ENCODE data around the gene MRFAP1L1. TPM values are rescaled to one million over a fixed set of nuclear protein-coding genes. Genes with fewer than 3 reads are reported as not detected.
A peak's percentile ranks its signal among the peaks of the same experiment; 100 is the strongest.

The MRFAP1L1 gene
- total and polyA plus RNA-seq, 7 donors, result 30.0 to 79.0 (median 39.1) TPM

DNA sequence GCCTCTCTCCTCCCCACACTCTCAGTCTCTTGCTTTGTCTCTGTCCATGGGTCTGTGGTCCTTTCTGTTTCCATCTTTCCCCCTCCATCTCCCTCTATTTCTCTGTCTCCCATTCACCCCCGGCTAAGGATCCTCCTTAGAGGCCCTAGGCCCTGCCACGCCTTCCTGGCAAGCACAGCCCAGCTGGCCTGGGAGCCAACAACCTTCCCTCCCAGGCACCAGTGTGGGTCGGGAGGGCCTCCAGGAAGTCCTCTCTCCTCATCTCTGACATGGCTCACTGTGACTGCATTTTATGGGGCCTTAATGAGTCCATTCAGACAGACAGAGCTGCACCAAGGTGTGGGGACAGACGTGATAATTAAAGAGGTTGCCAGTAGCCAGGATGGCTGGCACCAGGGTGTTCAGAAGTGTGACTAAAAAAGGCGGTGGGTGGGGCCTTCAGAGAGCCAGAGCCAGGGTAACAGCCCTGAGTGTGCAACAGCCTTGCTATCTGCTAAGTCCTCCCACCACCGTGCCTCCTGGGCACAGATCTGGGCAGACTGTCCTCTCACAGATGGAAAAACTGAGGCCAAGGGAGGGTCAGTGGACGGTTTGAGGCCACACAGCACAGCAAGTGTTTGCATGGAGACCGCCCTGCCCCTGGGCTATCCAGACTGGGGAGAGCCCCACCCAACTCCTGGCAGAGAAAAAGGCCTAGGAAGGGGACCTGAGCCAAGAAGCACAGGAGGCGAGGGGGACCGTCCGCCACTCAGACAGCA is 37.8 kb upstream of the MRFAP1L1 start:
- ATAC-seq (no peak), DNase-seq (no peak)
- H3K36me3 ChIP-seq (ENCODE audit: insufficient read depth in 1 of 2, low read depth in 1 of 2), result no peaks in the 10 kb centered on the region
- H3K4me3 ChIP-seq, result no peak overlapping the region
- 62 to 67% (median 67%) methylated on average over 11 of the region's 11 CpGs for WGBS, 3 donors
- no peak for TF ChIP-seq CTCF (IDR thresholded peaks at IDR 0.05)
- H3K4me1 ChIP-seq, result peaks cover 8% of the 10 kb centered on the region
- H3K9me3 ChIP-seq, result no peaks in the 10 kb centered on the region
- intact Hi-C loops (cut with DNase I), result no loop called here
- H3K27me3 ChIP-seq (ENCODE audit: insufficient read depth in 3 of 3, low read length in 2 of 3), result no peaks in the 10 kb centered on the region
- H3K27ac ChIP-seq, result no peak overlapping the region

DNA sequence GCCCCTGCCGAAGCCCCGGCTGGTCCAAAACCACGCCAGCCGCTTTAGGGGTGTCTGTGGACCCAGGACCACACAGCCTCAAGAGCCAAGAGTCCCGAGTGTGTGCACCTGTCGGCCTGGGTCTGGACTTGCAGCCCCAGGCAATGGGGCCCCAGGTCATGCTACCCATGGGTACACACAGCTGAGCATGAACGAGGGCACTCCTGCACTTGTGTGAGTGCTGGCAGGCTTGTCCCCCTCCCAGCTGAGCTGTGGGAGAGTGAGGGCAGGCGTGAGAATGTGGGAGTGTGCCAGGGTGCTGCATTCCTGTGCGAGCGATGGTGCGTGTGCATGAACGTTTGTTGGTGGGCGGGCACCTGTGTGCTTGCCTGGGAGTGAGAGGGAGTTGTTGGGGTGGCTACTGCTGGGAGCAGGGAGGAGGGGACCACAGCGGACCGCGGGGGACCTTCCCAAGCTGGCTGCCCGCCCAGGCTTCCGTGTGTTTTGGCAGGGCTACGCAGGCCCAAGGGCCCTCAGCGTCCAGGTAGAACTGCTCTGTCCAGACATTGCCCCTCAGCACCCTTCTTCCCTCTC is 37.1 kb upstream of the MRFAP1L1 start:
- Histone ChIP-seq H3K27ac (no peak overlapping the region), H3K4me1 (peaks cover 8% of the 10 kb centered on the region), H3K27me3 (ENCODE audit: insufficient read depth in 3 of 3, low read length in 2 of 3) (no peaks in the 10 kb centered on the region), H3K9me3 (no peaks in the 10 kb centered on the region), H3K4me3 (no peak overlapping the region), H3K36me3 (ENCODE audit: insufficient read depth in 1 of 2, low read depth in 1 of 2) (no peaks in the 10 kb centered on the region)
- intact Hi-C loops (cut with DNase I), result no loop called here
- DNase-seq (no peak), ATAC-seq (no peak)
- WGBS, 3 donors, result 41 to 50% (median 43%) methylated on average over 18 to 20 of the region's 20 CpGs
- TF ChIP-seq CTCF (IDR thresholded peaks at IDR 0.05), result no peak

- no peak for TF ChIP-seq CTCF (IDR thresholded peaks at IDR 0.05)
- Histone ChIP-seq H3K27ac (no peak overlapping the region), H3K27me3 (ENCODE audit: insufficient read depth in 3 of 3, low read length in 2 of 3) (no peaks in the 10 kb centered on the region), H3K4me1 (no peaks in the 10 kb centered on the region), H3K4me3 (no peak overlapping the region), H3K9me3 (no peaks in the 10 kb centered on the region), H3K36me3 (ENCODE audit: insufficient read depth in 1 of 2, low read depth in 1 of 2) (no peaks in the 10 kb centered on the region)
- DNase-seq (no peak), ATAC-seq (peak in 1 of 4 donors; percentile 14)
- 74 to 84% (median 75%) methylated on average over 11 of the region's 11 CpGs for WGBS, 3 donors
- intact Hi-C loops (cut with DNase I), result no loop called here
Measured at GRCh38 chr4:6742989-6743388, 33.3 kb upstream of the MRFAP1L1 start.

GRCh38 chr4:6742507-6742906 is 32.8 kb upstream of the MRFAP1L1 start:
- TF ChIP-seq CTCF (IDR thresholded peaks at IDR 0.05), result no peak
- ATAC-seq, result no peak

More at GRCh38 chr4:6742507-6742906, 32.8 kb upstream of the MRFAP1L1 start:
- DNase-seq, result no peak
- Histone ChIP-seq H3K9me3 (no peaks in the 10 kb centered on the region), H3K4me1 (no peaks in the 10 kb centered on the region), H3K27me3 (ENCODE audit: insufficient read depth in 3 of 3, low read length in 2 of 3) (no peaks in the 10 kb centered on the region), H3K4me3 (no peak overlapping the region), H3K36me3 (ENCODE audit: insufficient read depth in 1 of 2, low read depth in 1 of 2) (no peaks in the 10 kb centered on the region), H3K27ac (no peak overlapping the region)
- 71 to 91% (median 78%) methylated on average over 2 of the region's 2 CpGs for WGBS, 3 donors
- intact Hi-C loops (cut with DNase I), result no loop called here

Data from psoas muscle (tissue), 8 donors.